ENCODE measurements around the gene IFFO2. TPM values are rescaled to one million over a fixed set of nuclear protein-coding genes. Genes with fewer than 3 reads are reported as not detected.
A peak's percentile ranks its signal among the peaks of the same experiment; 100 is the strongest.

The IFFO2 gene
- total RNA-seq, 1 experiment from 2014 or later = 7.1 TPM

DNA sequence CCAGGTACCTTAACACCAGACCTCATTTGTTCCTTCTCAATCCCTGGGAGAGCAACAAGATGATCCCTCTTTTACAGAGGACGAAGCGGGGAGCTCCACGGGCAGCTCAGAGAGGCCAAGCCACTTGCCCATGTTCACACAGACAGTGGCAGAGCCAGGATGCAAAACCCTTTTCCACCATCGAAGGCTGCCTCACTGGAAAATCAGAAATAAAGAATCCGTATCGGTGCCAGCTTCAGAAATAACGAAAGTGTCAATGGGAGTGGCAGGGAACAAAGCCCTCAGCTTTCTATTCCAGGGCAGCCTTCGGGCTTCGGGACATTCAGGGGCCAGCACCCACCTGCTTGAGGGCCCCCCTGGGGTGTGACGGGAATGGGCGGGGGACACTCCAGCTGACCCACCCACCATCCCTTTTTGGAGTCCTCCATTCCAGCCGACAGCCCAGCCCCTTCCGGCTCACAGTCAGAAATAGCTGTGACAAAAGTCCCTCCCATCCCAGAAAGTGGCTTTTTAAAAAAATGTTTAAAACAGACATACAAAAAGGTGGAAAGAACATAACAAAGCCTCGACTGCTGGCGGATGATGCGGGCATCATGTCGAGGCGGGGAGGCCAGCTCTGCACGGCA lies 6.0 kb downstream of the IFFO2 start:
- DNase-seq (ENCODE audit: low spot score) = no peak

DNA sequence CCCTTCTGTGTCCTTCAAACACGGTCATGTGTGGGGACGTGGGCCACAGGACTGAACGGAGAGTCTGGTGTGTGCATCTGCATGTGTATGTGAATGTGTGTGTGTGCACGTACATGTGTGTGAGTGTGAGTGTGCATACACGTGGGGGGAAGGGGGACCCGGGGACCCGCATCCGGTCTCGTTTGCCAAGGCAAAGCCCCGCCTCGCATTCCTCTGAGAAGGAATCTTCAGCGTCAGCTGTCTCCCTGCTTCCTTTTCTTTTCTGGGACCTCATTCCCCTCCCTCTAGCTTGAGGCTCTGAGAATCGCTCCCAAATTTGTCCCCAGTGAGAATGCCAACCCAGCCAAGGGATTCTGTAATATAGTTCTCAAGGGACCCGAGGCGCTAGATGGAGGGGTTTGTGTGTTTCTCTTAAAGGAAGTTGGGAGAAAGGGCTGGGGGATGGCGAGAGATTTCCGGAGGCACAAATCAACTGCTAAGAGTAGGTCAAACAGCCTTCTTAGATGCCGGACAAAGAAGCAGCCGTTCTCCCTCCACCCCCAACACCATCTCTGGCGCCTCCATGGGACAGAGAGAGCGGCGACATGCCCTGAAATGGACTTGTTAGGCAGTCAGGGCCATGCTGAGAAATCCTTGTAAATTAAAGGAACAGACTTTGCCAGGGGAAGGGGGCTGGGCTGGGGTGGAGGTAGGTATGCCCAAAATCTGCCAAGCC lies 6.6 kb downstream of the IFFO2 start:
- peak; percentile 45 for DNase-seq (ENCODE audit: low spot score)

DNA sequence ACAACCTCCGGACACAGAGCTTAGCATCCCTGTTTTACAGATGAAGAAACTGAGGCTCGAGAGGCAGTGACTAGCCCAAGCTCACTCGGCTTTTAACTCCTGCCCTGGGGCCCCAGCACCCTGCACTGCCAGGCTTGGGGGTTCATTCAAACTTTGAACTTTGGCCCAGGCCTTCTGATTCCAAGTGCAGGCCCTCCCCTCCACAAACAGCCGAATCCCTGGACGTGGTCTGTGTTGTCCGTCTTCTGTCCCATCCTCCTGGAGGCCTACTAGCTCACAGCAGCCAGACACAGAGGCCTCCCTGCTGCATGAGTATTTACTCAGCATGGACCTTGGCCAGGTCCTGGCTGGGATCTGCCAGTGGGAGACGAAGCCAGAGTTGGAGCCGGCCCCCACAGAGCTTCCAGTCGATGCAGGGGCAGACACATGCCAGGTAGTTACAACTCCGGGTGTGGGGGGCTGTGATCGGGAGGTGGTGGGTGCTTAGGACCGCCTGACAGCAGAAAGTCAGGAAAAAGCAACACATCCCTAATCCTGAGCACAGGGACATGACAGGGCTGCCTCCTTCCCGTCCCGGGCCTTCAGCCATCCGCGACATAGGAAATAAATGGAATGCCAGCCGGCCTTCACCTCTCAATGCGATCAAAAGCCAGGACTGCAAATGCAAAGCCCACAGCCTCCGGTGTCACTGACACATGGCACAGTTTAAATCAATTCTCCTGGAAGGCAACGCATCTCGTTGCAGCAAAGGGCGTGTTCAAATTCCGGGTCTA lies 7.4 kb downstream of the IFFO2 start:
- no peak for DNase-seq (ENCODE audit: low spot score)

DNA sequence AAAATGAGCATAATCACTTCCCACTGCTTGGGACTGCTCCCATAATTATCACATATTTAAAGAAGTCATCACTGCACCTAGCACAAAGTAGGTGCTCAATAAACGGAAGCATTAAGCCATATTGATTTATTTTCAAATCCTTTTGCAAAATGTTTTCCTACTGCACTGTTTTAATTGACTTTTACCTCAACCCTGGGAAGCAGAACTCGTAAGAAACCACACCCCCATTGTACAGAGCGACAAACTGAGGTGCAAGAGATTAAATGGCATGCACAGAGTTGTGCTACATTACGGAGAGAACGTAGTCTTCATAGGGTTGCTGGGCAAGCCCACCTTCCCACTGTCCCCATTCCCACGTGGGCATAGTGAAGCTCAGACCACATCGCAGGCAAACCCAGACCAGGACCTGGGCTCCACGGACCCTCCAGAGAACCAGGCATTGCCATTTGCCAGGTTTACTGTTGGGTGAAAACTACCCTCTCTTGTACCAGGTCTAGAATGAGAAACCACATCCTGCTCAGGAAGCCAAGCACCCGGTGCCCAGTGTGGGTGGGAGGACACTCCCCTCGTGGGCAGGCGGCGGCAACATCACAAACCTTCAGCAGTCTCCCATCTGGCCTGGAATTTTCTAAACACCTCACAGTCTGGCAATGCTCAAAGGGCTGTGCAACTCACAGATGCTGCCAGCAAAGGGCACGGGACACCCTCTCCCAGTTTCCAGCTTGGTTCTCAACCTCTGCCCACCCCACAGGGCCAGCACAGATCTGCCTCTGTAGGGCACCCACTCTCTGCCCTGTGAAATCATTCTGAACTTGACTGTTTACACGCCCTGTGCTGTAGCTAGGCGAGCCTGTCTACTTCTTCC lies 8.2 kb downstream of the IFFO2 start:
- DNase-seq (ENCODE audit: low spot score) = peak; percentile 77

DNA sequence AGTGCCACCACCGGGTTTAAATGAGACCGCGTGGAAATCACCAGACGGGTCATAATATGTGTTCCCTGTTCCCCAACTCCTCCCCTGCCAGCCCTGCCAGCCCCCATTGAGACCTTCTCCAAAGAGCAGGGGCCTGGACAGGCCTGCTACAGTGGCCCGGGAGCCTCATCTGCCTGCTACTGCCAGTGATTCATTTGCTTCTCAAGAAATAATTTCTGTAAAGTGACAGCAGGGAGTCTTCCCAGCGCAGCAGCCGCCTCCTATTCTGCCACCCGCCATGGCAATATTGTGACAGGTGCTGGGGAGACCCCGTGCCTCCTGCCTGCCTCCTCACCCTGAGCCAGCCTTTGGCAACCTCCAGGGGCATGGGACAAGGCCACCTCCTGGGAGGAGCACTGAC lies 8.9 kb downstream of the IFFO2 start:
- no peak for DNase-seq (ENCODE audit: low spot score)

DNA sequence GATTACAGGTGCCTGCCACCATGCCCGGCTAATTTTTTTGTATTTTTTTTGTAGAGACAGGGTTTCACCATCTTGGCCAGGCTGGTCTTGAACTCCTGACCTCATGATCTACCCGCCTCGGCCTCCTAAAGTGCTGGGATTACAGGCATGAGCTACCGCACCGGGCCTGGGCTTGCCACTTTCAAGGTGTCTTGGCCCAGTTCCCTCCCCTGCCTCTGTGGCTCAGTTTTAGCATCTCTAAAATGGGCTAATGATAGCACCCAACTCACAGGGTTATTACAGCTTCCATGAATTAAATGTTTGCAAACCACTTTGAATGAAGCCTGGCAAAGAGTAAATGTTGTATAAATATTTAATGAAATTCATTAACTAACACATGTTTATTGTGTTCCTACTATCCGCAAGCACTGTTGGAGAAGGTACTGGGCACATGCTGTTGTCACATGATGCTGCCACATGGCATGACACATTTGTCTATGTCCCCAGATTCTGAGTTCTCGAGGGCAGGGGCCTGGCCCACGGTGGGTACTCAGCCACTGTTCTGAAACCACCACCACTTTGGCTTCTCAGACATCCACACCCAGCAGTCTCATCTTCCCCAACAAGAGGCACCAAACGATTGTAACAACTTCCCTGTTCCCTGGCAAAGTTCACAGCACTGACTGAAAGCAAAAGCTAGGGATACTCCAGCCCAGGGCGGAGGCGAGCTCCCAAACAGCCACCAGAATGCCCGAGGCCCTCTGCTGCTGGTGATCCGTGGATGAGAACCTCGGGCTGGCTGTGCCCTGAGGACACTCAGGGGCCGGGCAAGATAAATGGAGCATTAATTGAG lies 9.7 kb downstream of the IFFO2 start:
- no peak for DNase-seq (ENCODE audit: low spot score)

DNA sequence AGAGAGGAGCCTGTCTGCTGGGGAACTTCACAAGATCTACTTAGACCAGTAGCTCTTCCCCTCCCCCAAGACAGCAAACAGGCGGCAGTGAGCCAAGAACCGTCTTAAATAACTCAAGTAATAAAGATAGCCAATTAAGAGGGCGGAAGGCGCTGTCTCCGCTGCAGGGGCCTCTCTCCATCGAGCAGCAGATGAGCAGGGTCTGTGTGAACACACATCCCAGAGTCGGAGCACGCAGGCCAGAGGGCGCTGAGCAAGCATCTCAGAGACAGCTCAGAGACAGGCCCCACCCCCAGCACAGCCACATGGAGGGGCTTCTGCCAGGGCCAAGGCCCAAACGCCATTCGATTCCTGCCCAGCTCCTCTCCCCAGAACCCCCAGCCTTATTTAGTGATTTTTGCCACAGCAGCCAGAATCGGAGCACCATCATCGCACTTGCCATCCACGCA lies 11.1 kb downstream of the IFFO2 start:
- DNase-seq (ENCODE audit: low spot score) = no peak

DNA sequence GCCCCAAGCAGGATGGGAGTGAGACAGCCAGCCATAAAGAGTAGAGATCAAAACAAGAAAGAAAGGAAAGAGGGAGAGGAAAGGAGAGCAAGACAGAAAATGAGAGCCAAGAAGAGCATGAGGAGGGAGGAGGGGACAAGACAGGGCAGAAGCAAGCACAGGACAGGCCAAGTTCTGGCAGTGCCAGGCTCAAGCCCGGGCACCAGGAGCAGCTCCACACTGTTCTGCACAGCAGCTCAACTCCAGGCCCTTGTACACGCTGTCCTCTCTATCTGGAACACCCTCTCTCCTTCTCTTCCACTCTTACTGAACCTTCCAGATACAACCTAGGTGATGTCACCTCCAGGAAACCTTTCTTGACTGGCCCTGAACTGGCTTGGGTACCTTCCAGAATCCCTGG lies 11.7 kb downstream of the IFFO2 start:
- DNase-seq (ENCODE audit: low spot score) = no peak

DNA sequence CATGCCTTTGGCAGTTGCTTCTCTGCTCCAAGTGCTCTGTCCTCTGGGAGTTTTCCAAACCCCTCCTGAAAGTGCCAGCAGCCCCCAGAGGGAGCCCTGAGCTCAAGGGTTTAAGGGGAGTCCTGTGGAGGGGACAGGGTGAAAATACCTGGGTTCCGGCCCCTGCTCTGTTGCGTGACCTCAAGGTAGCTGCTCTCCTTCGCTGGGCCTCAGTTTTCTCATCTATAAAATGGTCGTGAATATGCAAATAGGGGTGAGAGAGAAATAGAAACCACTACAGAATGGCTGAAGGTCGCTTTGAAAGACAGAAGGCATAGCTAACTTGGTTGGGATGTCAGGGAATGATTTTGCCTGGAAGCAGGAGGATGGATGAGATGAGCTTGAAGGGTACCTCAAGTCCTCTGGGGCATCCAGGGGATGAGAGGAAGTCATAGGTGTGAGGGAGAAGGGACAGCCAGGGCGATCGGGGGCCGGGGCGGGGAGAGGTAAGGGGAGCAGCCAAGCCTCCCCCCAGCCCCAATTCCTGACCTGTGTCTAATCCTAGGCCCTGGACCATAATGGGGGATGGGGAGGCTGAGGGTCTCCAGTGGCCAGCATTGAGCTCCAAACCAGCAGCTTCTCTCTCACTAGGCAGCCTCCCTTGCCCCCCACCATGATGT lies 12.4 kb downstream of the IFFO2 start:
- no peak for DNase-seq (ENCODE audit: low spot score)

DNA sequence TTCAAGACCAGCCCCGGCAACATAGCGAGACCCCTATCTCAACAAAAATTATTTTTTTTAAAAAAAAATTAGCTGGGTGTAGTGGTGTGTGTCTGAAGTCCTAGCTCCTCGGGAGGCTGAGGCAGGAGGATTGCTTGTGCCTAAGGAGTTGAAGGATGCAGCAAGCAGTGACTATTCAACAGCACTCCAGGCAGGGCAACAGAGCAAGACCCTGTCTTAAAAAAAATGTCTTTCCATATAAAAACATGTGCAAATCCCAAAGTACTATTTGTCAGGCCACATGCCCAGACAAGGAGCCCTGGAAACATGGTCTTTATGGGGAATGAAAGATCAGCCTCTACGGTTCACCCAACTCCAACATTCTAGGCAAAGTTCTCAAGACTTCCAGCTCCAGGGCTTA lies 13.3 kb downstream of the IFFO2 start:
- no peak for DNase-seq (ENCODE audit: low spot score)

DNA sequence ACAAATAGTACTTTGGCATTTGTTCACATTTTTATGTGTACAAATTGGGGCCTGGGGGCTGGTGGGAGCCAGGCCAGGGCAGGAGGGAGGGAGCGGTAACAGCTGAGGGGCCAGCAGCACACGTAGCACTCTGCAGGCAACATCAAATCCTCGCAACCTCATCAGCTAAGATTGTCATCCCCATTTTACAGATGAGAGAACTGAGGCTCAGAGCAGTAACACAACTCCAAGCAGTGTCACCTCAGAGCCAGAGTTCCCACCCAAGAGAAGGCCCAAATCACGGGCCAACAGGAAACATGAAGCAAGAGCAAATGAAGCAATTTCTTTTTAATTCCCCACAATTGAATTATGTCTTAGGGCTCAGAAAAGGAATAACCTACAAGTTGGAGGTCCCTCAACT lies 14.1 kb downstream of the IFFO2 start:
- no peak for DNase-seq (ENCODE audit: low spot score)

DNA sequence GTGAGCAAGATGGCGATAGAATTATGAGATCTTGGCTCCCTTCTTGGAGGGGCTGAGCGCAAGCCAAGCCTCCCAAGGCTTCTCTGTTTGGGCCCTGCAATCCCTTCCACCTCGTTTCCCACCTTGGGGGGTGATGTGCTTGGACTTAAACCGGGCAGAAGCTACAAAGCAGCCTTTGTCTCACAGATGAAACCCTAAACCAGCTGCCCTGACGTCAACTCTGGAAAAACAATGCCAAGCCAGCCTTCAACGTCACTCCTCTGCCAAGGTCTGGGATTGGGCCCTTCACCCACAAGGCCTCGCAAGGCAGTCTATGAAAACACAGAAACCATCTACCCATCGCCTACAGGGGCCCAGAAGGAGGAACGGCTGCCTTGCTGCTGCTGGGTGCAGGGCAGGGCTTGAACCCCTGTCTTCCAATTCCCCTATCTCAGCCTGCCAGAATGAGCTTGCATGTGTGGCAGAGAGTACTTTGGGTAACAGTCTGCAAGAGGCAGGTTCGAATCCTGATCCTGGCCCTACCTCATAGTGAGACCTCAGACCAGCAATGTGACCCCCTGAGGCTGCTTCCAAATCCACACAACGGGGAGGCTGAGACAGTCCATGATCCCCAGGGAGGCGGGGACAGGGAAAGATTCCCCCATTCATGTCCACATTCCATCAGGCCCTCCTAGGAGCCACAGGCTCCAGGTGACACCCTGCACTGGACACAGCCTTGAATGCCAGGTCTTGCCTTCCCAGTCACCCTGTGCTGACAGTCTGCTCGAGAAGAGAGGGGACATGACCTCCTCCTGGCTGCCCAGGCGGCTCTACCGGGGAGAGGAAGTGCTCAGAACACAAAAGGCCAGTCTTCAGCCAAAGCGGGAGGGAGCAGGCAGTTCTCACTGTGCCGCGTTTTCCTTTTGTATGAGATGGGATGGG lies 15.0 kb downstream of the IFFO2 start:
- DNase-seq (ENCODE audit: low spot score) = no peak

DNA sequence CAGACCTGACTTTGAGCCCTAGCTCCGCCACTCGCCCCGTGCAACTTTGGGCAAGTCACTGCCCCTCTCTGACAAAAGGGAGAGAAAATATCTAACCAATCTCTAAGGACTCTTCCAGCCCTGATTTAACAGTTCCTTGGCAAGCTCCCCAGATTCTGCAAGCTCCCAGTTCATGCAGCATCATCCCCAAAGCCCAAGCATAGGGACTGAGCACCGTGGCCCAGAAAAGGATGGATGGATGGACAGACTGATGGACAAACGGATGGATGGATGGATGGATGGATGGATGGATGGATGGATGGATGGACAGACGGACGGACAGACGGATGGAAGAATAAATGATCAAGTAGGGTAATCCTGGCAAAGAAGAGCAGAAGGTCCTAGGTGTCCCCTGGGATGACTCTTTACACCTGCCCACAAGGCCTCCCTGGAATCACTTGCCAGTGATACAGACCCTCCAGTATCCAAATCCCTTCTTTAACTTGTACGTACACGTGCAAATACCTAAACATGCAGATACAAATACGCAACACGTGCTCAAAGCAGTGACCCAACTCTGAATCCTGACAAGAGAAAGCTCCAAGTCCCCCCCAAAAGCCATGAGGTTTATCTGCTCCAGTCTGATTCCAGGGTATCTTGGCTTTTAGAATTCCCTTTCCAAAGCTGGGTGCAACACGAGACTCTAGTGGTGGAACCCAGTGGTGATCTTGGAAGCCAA lies 16.0 kb downstream of the IFFO2 start:
- no peak for DNase-seq (ENCODE audit: low spot score)

DNA sequence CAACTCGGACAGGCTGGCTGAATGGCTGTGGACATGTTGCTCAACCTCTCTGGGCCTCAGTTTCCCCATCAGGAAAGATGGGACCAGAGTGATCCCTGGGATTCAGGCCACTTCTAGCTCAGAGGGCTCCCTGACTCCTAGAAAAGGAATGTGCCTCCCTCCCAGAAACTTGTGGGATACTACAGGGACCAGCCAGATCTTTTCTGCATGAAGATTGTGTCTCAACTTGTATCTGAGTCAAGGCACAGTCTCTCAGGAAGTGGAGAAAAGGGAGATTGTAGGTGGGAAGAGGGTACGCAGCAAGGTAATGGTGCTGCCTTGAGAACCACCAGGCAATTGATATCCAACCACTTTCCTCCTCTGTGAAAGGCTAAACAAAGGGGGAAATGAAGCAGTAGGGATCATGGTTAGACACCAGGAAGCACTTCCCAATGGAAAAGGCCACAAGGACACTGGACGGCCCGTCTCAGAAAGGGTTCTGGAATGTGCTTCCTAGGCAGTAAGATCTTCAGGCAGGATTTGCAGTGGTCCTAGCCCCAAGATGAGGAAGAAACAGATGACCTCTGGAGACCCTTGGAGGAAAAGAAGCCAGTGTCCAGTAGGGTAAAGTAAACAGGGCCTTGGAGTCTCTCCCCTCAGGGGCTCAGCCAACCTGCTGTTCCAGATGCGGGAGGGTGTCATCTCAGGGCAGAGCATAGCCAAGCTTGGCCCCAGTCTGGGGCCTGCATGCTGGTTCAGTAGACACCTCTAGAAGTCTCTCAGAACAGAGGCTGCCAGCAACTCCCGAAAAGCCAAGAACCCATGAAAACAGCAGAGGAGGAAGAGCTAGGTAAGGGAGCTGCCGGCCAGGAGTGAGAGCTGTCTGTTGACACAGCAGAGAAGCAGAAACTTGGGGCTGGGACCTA lies 16.8 kb downstream of the IFFO2 start:
- no peak for DNase-seq (ENCODE audit: low spot score)

DNA sequence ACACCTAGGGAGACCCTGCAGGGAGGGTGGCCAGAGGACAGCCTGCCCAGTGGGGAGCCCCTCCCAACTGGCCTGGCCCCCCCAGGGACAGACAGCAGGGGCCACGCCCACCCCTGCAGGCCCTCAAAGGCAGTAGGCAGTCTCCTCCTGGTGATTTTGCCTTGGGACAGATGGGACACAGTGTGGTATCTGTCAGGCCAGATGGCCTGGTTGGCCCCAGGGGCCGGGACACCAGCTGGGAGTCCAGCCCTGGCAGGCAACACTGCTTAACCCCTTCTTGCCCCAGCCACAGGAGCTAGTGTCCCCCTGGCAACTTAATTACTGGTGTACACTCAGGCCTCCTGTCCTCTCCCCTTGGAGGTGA lies 17.8 kb downstream of the IFFO2 start:
- no peak for DNase-seq (ENCODE audit: low spot score)

DNA sequence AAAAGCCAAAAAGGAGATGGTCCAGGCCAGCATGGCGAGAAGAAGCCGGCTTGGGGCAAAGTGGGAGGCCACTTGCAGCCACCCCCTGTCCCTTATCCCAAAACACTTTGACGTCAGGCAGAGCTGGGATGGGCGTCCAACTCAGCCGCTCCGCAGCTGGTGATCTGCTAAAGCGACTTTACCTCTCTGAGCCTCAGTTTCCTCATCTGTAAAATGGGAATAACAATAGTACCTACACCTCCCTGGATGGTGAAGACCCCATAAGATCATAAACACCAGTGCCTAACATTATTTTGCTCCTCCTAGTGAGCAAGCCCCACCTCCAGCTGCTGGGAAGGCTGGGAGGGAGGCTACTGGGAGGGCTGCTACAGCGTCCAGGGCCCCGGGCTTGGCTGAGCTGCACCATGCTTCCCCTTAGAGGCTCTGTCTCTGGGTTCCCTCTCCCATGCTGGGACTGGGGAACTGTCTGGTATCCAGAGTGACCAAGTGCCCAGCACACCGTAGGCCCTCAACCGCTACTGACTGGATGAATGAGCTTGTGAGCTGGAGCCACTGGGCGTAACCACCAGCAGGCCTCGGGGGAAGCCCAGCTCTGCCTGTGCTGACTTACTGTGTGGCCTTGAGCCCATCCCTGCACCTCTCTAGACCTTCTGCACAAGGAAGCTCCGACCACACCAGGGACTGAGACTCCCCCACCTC lies 18.3 kb downstream of the IFFO2 start:
- no peak for DNase-seq (ENCODE audit: low spot score)

DNA sequence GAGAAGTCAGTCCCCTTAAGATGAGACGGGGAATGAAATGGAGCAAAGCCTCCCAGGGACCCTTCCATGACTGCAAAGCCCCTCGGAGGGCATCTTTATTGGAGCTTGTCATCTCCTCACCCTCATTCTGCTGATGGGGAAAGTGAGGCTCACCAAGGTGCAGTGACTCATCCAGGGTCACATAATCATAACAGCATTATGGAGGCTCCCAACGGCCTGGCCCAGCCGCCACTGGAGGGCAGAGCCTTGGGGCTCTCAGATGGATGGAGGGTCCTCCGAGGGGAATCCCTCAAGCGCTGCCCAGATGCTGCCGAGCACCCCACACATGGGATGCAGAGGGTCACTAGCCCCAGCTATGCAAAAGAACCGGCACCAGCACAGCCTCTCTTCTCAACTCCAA lies 18.9 kb downstream of the IFFO2 start:
- DNase-seq (ENCODE audit: low spot score) = no peak

Data from A172 (cell line).